CD14-positive monocyte (primary cell): ENCODE results near the gene ADAT3. TPM values are rescaled to one million over a fixed set of nuclear protein-coding genes. Genes with fewer than 3 reads are reported as not detected.

ENCODE experiments used
- DNase-seq, 3 donors: peaks; one replicate each; pipeline ENCODE4 v3.0.0-alpha.2; 2011 to 2022
- H2AFZ ChIP-seq: 2 replicates; pipeline ENCODE4 v1.6.0; 2012; ENCODE audit warnings: mild to moderate bottlenecking, low read depth, low read length, inconsistent platforms; ENCODE audit not compliant: insufficient read depth, poor library complexity, severe bottlenecking
- H3K27ac ChIP-seq, 2 donors: 1 replicate in 1 of 2; 2 replicates in 1 of 2; pipeline ENCODE4 v1.5.1; 2012 to 2013; ENCODE audit warnings: low read length in 2 of 2, control low read depth in 1 of 2, inconsistent platforms in 1 of 2, low read depth in 1 of 2, mild to moderate bottlenecking in 1 of 2
- H3K27me3 ChIP-seq, 2 donors: one replicate each; pipeline versions ENCODE4 v1.6.0 to v1.6.1; 2011 to 2013; ENCODE audit warnings: low read length in 2 of 2; ENCODE audit not compliant: control insufficient read depth in 2 of 2, insufficient read depth in 2 of 2
- H3K36me3 ChIP-seq, 2 donors: replicated peaks in 1 of 2; 1 replicate in 1 of 2; 2 replicates in 1 of 2; pipeline versions ENCODE4 v1.5.1 to v1.6.1; 2012 to 2013; ENCODE audit warnings: low read length in 2 of 2, control low read depth in 1 of 2, inconsistent platforms in 1 of 2, mild to moderate bottlenecking in 1 of 2; ENCODE audit not compliant: insufficient read depth in 2 of 2, control insufficient read depth in 1 of 2
- H3K4me1 ChIP-seq, 2 donors: 1 replicate in 1 of 2; 2 replicates in 1 of 2; pipeline versions ENCODE4 v1.5.1 to v1.6.1; 2012 to 2013; ENCODE audit warnings: low read length in 2 of 2, control low read depth in 1 of 2, inconsistent platforms in 1 of 2, mild to moderate bottlenecking in 1 of 2, moderate library complexity in 1 of 2; ENCODE audit not compliant: insufficient read depth in 2 of 2, control insufficient read depth in 1 of 2
- H3K4me2 ChIP-seq: replicated peaks from 2 replicates; pipeline ENCODE3; 2012; ENCODE audit warnings: low read length, moderate library complexity, mild to moderate bottlenecking; ENCODE audit not compliant: poor library complexity, severe bottlenecking; ENCODE audit errors: extremely low read depth
- H3K4me3 ChIP-seq, 3 experiments: fragments of 200-600 bp in 1 of 3; sonication (generic) in 1 of 3; replicated peaks in 1 of 3; 1 replicate in 2 of 3; 2 replicates in 1 of 3; pipeline ENCODE4 v1.5.1; 2011 to 2013; ENCODE audit warnings: low read length in 3 of 3, mild to moderate bottlenecking in 3 of 3, control low read depth in 2 of 3, low read depth in 2 of 3, inconsistent platforms in 1 of 3, moderate library complexity in 1 of 3
- H3K79me2 ChIP-seq: 2 replicates; pipeline ENCODE4 v1.6.0; 2012; ENCODE audit warnings: mild to moderate bottlenecking, control low read depth, inconsistent platforms, low read length, moderate library complexity; ENCODE audit not compliant: insufficient read depth
- H3K9ac ChIP-seq: 2 replicates; pipeline ENCODE4 v1.6.0; 2017; ENCODE audit warnings: low read length, mild to moderate bottlenecking; ENCODE audit not compliant: insufficient read depth, poor library complexity, severe bottlenecking
- H3K9me3 ChIP-seq, 2 donors: replicated peaks in 1 of 2; 1 replicate in 1 of 2; 2 replicates in 1 of 2; pipeline versions ENCODE4 v1.5.1 to v1.6.1; 2012 to 2013; ENCODE audit warnings: low read length in 2 of 2, control low read depth in 1 of 2; ENCODE audit not compliant: control insufficient read depth in 1 of 2, insufficient read depth in 1 of 2
- H4K20me1 ChIP-seq: 2 replicates; pipeline ENCODE4 v1.6.0; 2012; ENCODE audit warnings: mild to moderate bottlenecking, low read length, control low read depth, moderate library complexity; ENCODE audit not compliant: insufficient read depth
- H3K27ac Mint-ChIP-seq, 7 donors: one replicate each; pipeline ENCODE4 v1.8.0; 2020; ENCODE audit warnings: mild to moderate bottlenecking in 7 of 7, mixed read lengths in 7 of 7, moderate library complexity in 6 of 7, inconsistent platforms in 2 of 7
- H3K27me3 Mint-ChIP-seq, 3 donors: one replicate each; pipeline ENCODE4 v1.8.0; 2021 to 2022; ENCODE audit warnings: low read depth in 3 of 3, mild to moderate bottlenecking in 3 of 3, mixed read lengths in 3 of 3, moderate library complexity in 3 of 3, inconsistent platforms in 1 of 3
- H3K36me3 Mint-ChIP-seq, 2 donors: one replicate each; pipeline ENCODE4 v1.8.0; 2020; ENCODE audit warnings: mixed read lengths in 2 of 2, inconsistent platforms in 1 of 2, mild to moderate bottlenecking in 1 of 2
- H3K4me1 Mint-ChIP-seq: one replicate; pipeline ENCODE4 v1.8.0; 2020; ENCODE audit warnings: mild to moderate bottlenecking, mixed read lengths
- H3K4me3 Mint-ChIP-seq, 2 donors: one replicate each; pipeline ENCODE4 v1.8.0; 2020; ENCODE audit warnings: mild to moderate bottlenecking in 2 of 2, mixed read lengths in 2 of 2, moderate library complexity in 1 of 2
- H3K9me3 Mint-ChIP-seq, 7 donors: one replicate each; pipeline ENCODE4 v1.8.0; 2020 to 2022; ENCODE audit warnings: mixed read lengths in 7 of 7, mild to moderate bottlenecking in 6 of 7, moderate library complexity in 6 of 7, inconsistent platforms in 2 of 7
- CTCF ChIP-seq: fragments of 200-600 bp; IDR thresholded peaks from one replicate; pipeline ENCODE4 v1.8.0; 2022; ENCODE audit warnings: antibody characterized with exemption, mild to moderate bottlenecking
- WGBS: methylation state at CpG from one replicate; pipeline ENCODE4 v1.1.5; 2013; ENCODE audit warnings: missing lambda C conversion rate; ENCODE audit not compliant: insufficient coverage; 5-methylcytosine and 5-hydroxymethylcytosine counted together
- intact Hi-C, 2 donors: fragments of 100-400 bp; cut with micrococcal nuclease; formaldehyde crosslinking; loops; one replicate each; pipeline versions ENCODE4 v1.15.0 to v1.15.1; 2023
- polyA plus RNA-seq, 3 donors: library from polyadenylated mRNA; depleted of rRNA in 1 of 3; unstranded in 2 of 3; stranded (reverse) in 1 of 3; fragments of 300-500 nt in 2 of 3; fragments of >200 nt in 1 of 3; fragmentation: Illumina TruSeq in 2 of 3; gene quantifications; 1 replicate in 2 of 3; 2 replicates in 1 of 3; pipeline ENCODE4 v1.2.3, GENCODE V29; 2012 to 2021

The ADAT3 gene
- polyA plus RNA-seq, 3 donors: 2.7 to 3.2 (median 3.1) TPM

- H3K9me3 Mint-ChIP-seq: no peaks in the 10 kb centered on the region
- no peaks in the 10 kb centered on the region for H3K9me3 ChIP-seq
- peak overlapping the region; percentile 92 for H3K4me2 ChIP-seq
- peak overlapping the region; percentile 58 for H2AFZ ChIP-seq
- intact Hi-C loops: no loop called here
- H3K27ac Mint-ChIP-seq: peak overlapping the region; percentile 92 to 96 (median 94)
- H3K4me3 Mint-ChIP-seq: peak overlapping the region; percentile 81 to 90
- peaks cover 4 to 9% (median 6%) of the 10 kb centered on the region in 3 donors for H3K27me3 Mint-ChIP-seq
- peaks cover 84 to 97% of the 10 kb centered on the region in 2 donors for H3K4me1 ChIP-seq
- DNase-seq: no peak
- no peak for TF ChIP-seq CTCF
- 0% methylated on average over 5 of the region's 6 CpGs for WGBS
- H3K9ac ChIP-seq: peak overlapping the region; percentile 89
- H3K79me2 ChIP-seq: peaks cover 99% of the 10 kb centered on the region
- peaks cover 0 to 2% of the 10 kb centered on the region in 2 donors for H3K36me3 ChIP-seq
- peaks cover 85% of the 10 kb centered on the region for H4K20me1 ChIP-seq
- H3K4me1 Mint-ChIP-seq: peaks cover 61% of the 10 kb centered on the region
- peak overlapping the region; percentile 86 to 92 for H3K27ac ChIP-seq
- H3K36me3 Mint-ChIP-seq: peaks cover under 1% of the 10 kb centered on the region in 2 donors
- peak overlapping the region; percentile 38 to 97 (median 84) for H3K4me3 ChIP-seq
- H3K27me3 ChIP-seq: no peaks in the 10 kb centered on the region
Observed at GRCh38 chr19:1856345-1856697, 48.9 kb upstream of the ADAT3 start.

- intact Hi-C loops: no loop called here
- H2AFZ ChIP-seq: peak overlapping the region; percentile 58
Observed at GRCh38 chr19:1856698-1857603, 48.2 kb upstream of the ADAT3 start.

More at GRCh38 chr19:1856698-1857603, 48.2 kb upstream of the ADAT3 start:
- H3K27ac ChIP-seq: peak overlapping the region; percentile 86 to 92
- H3K36me3 ChIP-seq: peaks cover 0 to 2% of the 10 kb centered on the region in 2 donors
- 0% methylated on average over 57 of the region's 73 CpGs for WGBS
- peaks cover 88 to 97% of the 10 kb centered on the region in 2 donors for H3K4me1 ChIP-seq
- peak; percentile 90 to 93 (median 90) for DNase-seq
- TF ChIP-seq CTCF: no peak
- Mint-ChIP-seq H3K9me3 (no peaks in the 10 kb centered on the region), H3K4me1 (peaks cover 67% of the 10 kb centered on the region), H3K27me3 (peaks cover 4 to 9% (median 5%) of the 10 kb centered on the region in 3 donors), H3K27ac (peak overlapping the region; percentile 92 to 96 (median 94)), H3K36me3 (no peaks in the 10 kb centered on the region), H3K4me3 (peak overlapping the region; percentile 81 to 90)
- H4K20me1 ChIP-seq: peaks cover 85% of the 10 kb centered on the region
- H3K9ac ChIP-seq: peak overlapping the region; percentile 89
- H3K4me2 ChIP-seq: peak overlapping the region; percentile 92
- H3K27me3 ChIP-seq: no peaks in the 10 kb centered on the region
- H3K79me2 ChIP-seq: peaks cover 99% of the 10 kb centered on the region
- H3K4me3 ChIP-seq: peak overlapping the region; percentile 38 to 97 (median 84)
- no peaks in the 10 kb centered on the region for H3K9me3 ChIP-seq
